Fibroblast of the aortic adventitia (primary cell): ENCODE data around the gene OAS1. TPM values are rescaled to one million over a fixed set of nuclear protein-coding genes. Genes with fewer than 3 reads are reported as not detected.

ENCODE experiments used
- DNase-seq: peaks from one replicate; pipeline ENCODE4 v3.0.0-alpha.2; 2010; ENCODE audit warnings: low read depth
- H3K4me3 ChIP-seq: 2 replicates; pipeline ENCODE4 v1.5.1; 2011; ENCODE audit warnings: low read depth, mild to moderate bottlenecking, control low read depth, low read length, moderate library complexity
- total RNA-seq: library from RNA; depleted of rRNA; stranded (reverse); fragments of >200 nt; gene quantifications from 2 replicates; pipeline ENCODE4 v1.2.3, GENCODE V29; 2012; ENCODE audit warnings: low replicate concordance
- TF ChIP-seq, protein P1 (sequence below): IDR thresholded peaks from 2 replicates; pipeline ENCODE4 v1.5.1; 2011; ENCODE audit warnings: mild to moderate bottlenecking, low read length, control low read depth, inconsistent platforms; ENCODE audit not compliant: insufficient read depth

OAS1 gene
- total RNA-seq, 1 donor: 1.4 TPM

GRCh38 chr12:112927475-112927874, 20.7 kb downstream of the OAS1 start:
- TF ChIP-seq, protein P1, sequence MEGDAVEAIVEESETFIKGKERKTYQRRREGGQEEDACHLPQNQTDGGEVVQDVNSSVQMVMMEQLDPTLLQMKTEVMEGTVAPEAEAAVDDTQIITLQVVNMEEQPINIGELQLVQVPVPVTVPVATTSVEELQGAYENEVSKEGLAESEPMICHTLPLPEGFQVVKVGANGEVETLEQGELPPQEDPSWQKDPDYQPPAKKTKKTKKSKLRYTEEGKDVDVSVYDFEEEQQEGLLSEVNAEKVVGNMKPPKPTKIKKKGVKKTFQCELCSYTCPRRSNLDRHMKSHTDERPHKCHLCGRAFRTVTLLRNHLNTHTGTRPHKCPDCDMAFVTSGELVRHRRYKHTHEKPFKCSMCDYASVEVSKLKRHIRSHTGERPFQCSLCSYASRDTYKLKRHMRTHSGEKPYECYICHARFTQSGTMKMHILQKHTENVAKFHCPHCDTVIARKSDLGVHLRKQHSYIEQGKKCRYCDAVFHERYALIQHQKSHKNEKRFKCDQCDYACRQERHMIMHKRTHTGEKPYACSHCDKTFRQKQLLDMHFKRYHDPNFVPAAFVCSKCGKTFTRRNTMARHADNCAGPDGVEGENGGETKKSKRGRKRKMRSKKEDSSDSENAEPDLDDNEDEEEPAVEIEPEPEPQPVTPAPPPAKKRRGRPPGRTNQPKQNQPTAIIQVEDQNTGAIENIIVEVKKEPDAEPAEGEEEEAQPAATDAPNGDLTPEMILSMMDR: no peak
- H3K4me3 ChIP-seq: no peak overlapping the region
- no peak for DNase-seq

- TF ChIP-seq, protein P1: no peak
- no peak overlapping the region for H3K4me3 ChIP-seq
- no peak for DNase-seq
These were observed 21.2 kb downstream of the OAS1 start for GRCh38 chr12:112927925-112928324.

DNA sequence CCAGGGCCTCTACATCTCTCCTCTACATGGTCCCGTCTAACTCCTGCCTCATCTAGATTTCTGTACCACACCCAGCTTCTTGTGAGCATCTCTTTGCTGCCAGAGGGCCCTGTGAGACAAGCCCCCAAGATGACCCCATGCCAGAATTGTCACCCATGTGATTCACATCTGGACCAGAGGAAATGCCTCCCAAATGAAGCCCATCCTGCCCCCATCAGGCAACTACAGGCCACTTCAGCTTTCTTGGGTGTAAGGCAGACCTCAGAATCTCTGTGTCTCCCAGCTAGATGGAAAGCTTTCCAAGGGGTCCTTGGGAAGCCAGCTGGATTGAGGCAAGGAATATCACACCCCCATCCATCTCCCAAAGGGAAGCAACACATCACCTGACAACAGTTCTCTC, 22.2 kb downstream of the OAS1 start:
- no peak overlapping the region for H3K4me3 ChIP-seq
- TF ChIP-seq, protein P1: no peak
- no peak for DNase-seq

DNA sequence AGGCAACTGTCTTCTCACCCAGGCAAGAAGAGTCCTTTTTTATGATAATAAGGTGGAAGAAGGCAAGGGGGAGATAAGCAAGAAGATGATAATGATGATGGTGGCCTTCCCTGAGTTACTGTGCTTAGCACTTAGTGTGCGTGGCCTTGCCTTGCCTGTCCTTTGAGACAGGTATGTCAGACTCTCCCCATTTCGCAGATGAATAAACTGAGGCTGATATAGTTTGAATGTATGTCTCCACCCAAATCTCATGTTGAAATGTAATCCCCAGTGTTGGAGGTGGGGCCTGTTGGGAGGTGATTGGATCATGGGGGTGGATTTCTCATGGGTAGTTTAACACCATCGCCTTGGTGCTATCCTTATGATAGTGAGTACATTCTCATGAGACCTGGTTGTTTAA, 23.0 kb downstream of the OAS1 start:
- no peak overlapping the region for H3K4me3 ChIP-seq
- no peak for DNase-seq
- TF ChIP-seq, protein P1: no peak

DNA sequence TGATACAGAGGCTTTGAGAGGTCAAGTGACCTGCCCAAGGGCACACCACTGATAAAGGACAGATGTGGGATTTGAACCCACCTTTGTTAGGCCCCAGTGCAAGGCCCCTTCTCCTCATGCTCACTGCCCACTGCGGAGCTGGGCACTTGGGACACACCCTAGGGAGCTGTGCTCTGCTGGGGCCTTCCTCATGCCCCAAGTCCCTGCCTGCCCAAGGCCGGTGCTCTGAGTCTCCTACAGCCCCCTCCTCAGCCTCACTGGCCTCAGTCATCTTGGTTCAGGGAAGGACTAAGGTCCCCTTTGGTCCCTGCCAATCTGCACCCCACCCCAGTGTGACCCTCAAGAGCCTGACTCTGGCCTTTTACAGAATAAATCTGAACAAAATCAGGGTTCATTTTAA, 23.6 kb downstream of the OAS1 start:
- no peak overlapping the region for H3K4me3 ChIP-seq
- TF ChIP-seq, protein P1: no peak
- DNase-seq: no peak

DNA sequence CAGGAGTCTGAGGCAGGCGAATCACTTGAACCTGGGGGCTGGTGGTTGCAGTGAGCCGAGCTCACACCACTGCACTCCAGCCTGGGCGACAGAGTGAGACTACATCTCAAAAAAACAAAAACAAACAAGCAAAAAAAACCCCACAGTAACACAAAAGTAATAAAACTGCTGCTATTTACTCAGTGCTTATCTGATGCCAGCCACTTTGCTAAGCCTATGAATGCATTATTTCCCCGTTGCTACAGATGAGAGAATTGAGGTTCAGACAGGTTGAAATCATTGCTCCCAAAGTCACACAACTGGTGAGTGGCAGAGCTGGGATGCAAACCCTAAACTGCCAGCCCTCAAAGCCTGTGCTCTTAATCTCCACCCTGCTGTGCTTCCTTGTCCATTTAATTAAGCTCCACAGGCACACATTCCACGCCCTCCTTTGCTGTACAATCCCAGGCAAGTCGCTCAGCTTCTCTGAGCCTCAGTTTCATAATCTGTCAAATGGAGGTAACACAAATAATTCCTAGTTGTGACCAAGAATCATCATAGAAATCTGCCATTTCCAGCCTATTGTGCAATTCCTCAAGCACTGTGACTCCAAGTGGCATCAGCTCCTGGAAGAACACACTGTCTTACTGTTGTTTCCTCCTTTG, 25.8 kb downstream of the OAS1 start:
- H3K4me3 ChIP-seq: no peak overlapping the region
- TF ChIP-seq, protein P1: no peak
- no peak for DNase-seq

DNA sequence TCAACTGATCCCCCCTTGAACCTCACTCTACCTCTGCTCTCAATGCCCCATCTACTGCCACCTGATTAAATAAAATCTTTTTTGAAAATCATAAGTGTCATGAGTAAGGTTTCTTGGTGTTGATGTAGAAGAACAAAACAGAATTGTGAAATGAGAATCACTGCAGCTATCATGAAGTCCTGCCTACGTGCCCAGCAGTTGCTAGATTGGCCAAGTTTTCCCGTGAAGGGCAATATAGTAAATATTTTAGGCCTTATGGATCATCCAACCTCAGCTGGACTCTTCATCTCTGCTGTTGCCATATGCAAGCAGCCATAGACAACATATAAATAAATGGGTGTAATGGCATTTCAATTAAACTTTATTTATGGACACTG, 26.4 kb downstream of the OAS1 start:
- TF ChIP-seq, protein P1: no peak
- no peak overlapping the region for H3K4me3 ChIP-seq
- no peak for DNase-seq
